Endodermal cell (in vitro differentiated cells): ENCODE data around the gene SND1. TPM values are rescaled to one million over a fixed set of nuclear protein-coding genes. Genes with fewer than 3 reads are reported as not detected.

Experiments used
- DNase-seq: peaks from one replicate; pipeline ENCODE4 v3.0.0-alpha.2; 2017
- H3K27ac ChIP-seq: 2 replicates; pipeline ENCODE4 v1.5.1; 2013; ENCODE audit warnings: mild to moderate bottlenecking, low read depth, low read length, moderate library complexity
- H3K27me3 ChIP-seq: 2 replicates; pipeline ENCODE4 v1.6.1; 2013; ENCODE audit warnings: mild to moderate bottlenecking, low read length, moderate library complexity; ENCODE audit not compliant: insufficient read depth, control insufficient read depth, poor library complexity, severe bottlenecking
- H3K36me3 ChIP-seq: 2 replicates; pipeline ENCODE4 v1.7.0; 2013; ENCODE audit warnings: mild to moderate bottlenecking, low read length, moderate library complexity; ENCODE audit not compliant: control insufficient read depth, insufficient read depth
- H3K4me1 ChIP-seq: one replicate; pipeline ENCODE4 v1.7.0; 2013; ENCODE audit warnings: low read length; ENCODE audit not compliant: control insufficient read depth, insufficient read depth
- H3K4me3 ChIP-seq: 2 replicates; pipeline ENCODE4 v1.5.1; 2013; ENCODE audit warnings: mild to moderate bottlenecking, low read length, moderate library complexity
- H3K9ac ChIP-seq: 2 replicates; pipeline ENCODE4 v1.6.1; 2013; ENCODE audit warnings: mild to moderate bottlenecking, low read length, moderate library complexity; ENCODE audit not compliant: poor library complexity, severe bottlenecking; ENCODE audit errors: extremely low read depth
- H3K9me3 ChIP-seq: 2 replicates; pipeline ENCODE4 v1.6.1; 2013; ENCODE audit warnings: mild to moderate bottlenecking, low read length, moderate library complexity; ENCODE audit not compliant: control insufficient read depth
- H3K27ac Mint-ChIP-seq: 2 replicates; pipeline ENCODE4 v1.8.0; 2020; ENCODE audit warnings: mixed read lengths
- H3K27me3 Mint-ChIP-seq: 2 replicates; pipeline ENCODE4 v1.8.0; 2021; ENCODE audit warnings: mild to moderate bottlenecking, mixed read lengths; ENCODE audit not compliant: insufficient read depth
- H3K36me3 Mint-ChIP-seq: 2 replicates; pipeline ENCODE4 v1.8.0; 2020; ENCODE audit warnings: low read depth, mixed read lengths
- H3K4me1 Mint-ChIP-seq: 2 replicates; pipeline ENCODE4 v1.8.0; 2020; ENCODE audit warnings: mixed read lengths
- H3K4me3 Mint-ChIP-seq: 2 replicates; pipeline ENCODE4 v1.8.0; 2020; ENCODE audit warnings: mild to moderate bottlenecking, moderate library complexity, mixed read lengths
- H3K9me3 Mint-ChIP-seq: 2 replicates; pipeline ENCODE4 v1.8.0; 2020; ENCODE audit warnings: mild to moderate bottlenecking, mixed read lengths
- WGBS, 2 experiments: methylation state at CpG; one replicate each; pipeline versions ENCODE4 v1.1.5 to v1.1.7; 2013; ENCODE audit warnings: missing lambda C conversion rate in 2 of 2, mixed read lengths in 1 of 2; ENCODE audit not compliant: insufficient coverage in 1 of 2, insufficient read length in 1 of 2; 5-methylcytosine and 5-hydroxymethylcytosine counted together
- total RNA-seq, 2 donors: library from RNA; stranded (reverse); fragmentation: NEBNext Ultra II Directional in 1 of 2; extraction: Animal tissue kit (Norgen Biotek cat#: 25700) in 1 of 2; gene quantifications; 2 replicates in 1 of 2; 3 replicates in 1 of 2; pipeline ENCODE4 v1.2.1, GENCODE V29; 2021
- TF ChIP-seq, protein P1 (sequence below): fragments of 200-600 bp; sonication (generic); conservative IDR thresholded peaks from 2 replicates; pipeline ENCODE4 v1.5.0; 2021; ENCODE audit warnings: antibody characterized with exemption, mild to moderate bottlenecking

Gene SND1
- total RNA-seq, 2 donors from 2014 or later, result 240 to 267 TPM

DNA sequence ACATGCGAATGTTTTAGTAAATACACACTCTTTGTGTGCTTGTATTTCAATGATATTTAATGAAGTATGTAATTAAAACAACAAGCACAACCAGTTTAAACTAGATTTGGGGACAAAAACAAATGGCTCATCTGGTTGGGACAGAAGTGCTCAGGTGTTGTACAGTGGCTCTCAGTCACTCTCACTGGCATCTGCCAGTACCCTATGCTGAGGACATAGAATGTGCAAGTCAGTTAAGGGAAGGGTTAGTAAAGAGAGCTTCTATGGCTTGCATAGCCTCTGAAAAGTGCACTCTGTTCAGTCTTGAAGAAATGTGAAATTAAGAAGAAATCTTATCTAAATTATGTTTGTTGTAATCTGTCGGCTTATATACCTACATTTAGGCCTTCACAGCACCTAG, 196.2 kb downstream of the SND1 start:
- Histone ChIP-seq H3K9me3 (no peaks in the 10 kb centered on the region), H3K36me3 (peaks cover 65% of the 10 kb centered on the region), H3K27me3 (no peaks in the 10 kb centered on the region), H3K4me3 (no peak overlapping the region), H3K9ac (no peak overlapping the region), H3K27ac (no peak overlapping the region), H3K4me1 (no peaks in the 10 kb centered on the region)
- Mint-ChIP-seq H3K4me3 (no peak overlapping the region), H3K27ac (no peak overlapping the region), H3K36me3 (peaks cover 33% of the 10 kb centered on the region), H3K4me1 (peaks cover 19% of the 10 kb centered on the region), H3K27me3 (no peaks in the 10 kb centered on the region), H3K9me3 (no peaks in the 10 kb centered on the region)
- WGBS, 2 experiments, result 100% methylated on average over 2 of the region's 2 CpGs; no CpG with 5 or more reads in 1 of the 2 experiments
- TF ChIP-seq, protein P1, sequence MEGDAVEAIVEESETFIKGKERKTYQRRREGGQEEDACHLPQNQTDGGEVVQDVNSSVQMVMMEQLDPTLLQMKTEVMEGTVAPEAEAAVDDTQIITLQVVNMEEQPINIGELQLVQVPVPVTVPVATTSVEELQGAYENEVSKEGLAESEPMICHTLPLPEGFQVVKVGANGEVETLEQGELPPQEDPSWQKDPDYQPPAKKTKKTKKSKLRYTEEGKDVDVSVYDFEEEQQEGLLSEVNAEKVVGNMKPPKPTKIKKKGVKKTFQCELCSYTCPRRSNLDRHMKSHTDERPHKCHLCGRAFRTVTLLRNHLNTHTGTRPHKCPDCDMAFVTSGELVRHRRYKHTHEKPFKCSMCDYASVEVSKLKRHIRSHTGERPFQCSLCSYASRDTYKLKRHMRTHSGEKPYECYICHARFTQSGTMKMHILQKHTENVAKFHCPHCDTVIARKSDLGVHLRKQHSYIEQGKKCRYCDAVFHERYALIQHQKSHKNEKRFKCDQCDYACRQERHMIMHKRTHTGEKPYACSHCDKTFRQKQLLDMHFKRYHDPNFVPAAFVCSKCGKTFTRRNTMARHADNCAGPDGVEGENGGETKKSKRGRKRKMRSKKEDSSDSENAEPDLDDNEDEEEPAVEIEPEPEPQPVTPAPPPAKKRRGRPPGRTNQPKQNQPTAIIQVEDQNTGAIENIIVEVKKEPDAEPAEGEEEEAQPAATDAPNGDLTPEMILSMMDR, result no peak
- no peak for DNase-seq

DNA sequence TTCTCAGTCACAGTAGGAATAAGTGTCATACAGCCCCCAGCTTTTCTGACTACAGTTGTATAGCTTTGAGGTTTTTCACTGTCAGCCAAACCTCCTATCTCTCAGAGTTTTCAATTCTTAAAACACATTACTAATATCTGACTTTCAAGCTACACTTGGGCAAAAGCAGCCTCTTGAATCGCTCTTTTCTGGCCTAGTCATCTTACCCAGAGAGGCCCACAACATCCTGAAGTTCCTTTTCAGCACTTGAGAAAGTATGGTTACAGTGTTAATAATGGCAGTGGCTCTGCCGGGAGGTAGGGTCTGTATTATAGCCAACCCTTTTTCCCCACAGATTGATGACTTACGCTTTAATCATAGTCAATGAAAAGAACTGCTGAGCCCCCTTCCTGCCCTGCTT, 198.2 kb downstream of the SND1 start:
- WGBS, 2 experiments, result 90 to 96% methylated on average over 2 to 3 of the region's 3 CpGs

DNA sequence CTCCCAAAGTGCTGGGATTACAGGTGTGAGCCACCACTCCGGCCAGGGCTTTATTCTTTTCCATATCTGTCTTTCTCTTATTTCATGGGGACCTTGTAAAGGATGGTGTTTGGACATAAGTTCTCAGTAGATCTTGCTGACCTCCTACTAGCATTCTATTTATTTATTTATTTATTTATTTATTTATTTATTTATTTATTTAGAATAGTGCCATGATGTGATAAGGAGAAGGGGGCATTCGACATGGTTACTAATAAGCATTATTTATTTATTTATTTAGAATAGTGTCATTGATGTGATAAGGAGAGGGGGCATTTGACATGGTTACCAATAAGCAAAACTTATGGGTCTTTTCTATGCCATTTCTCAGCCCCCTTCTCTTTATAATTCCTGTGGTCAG, 202.4 kb downstream of the SND1 start:
- TF ChIP-seq, protein P1, result no peak
- H3K4me3 ChIP-seq, result no peak overlapping the region
- no peaks in the 10 kb centered on the region for H3K4me1 ChIP-seq
- peaks cover 46% of the 10 kb centered on the region for H3K36me3 ChIP-seq
- no peaks in the 10 kb centered on the region for H3K9me3 Mint-ChIP-seq
- no peaks in the 10 kb centered on the region for H3K27me3 Mint-ChIP-seq
- no peak overlapping the region for H3K27ac ChIP-seq
- H3K9ac ChIP-seq, result no peak overlapping the region
- no peak overlapping the region for H3K4me3 Mint-ChIP-seq
- 70% methylated on average over 2 of the region's 2 CpGs; no CpG with 5 or more reads in 1 of the 2 experiments for WGBS, 2 experiments
- no peaks in the 10 kb centered on the region for H3K9me3 ChIP-seq
- H3K27ac Mint-ChIP-seq, result no peak overlapping the region
- DNase-seq, result no peak
- H3K36me3 Mint-ChIP-seq, result peaks cover 23% of the 10 kb centered on the region
- H3K4me1 Mint-ChIP-seq, result peaks cover 7% of the 10 kb centered on the region
- H3K27me3 ChIP-seq, result no peaks in the 10 kb centered on the region

More for the DNA sequence above, 198.2 kb downstream of the SND1 start:
- Mint-ChIP-seq H3K4me1 (peaks cover 19% of the 10 kb centered on the region), H3K27me3 (no peaks in the 10 kb centered on the region), H3K4me3 (no peak overlapping the region), H3K9me3 (no peaks in the 10 kb centered on the region), H3K36me3 (peaks cover 27% of the 10 kb centered on the region), H3K27ac (no peak overlapping the region)
- no peak overlapping the region for H3K27ac ChIP-seq
- no peak overlapping the region for H3K4me3 ChIP-seq
- no peak for DNase-seq
- no peak overlapping the region for H3K9ac ChIP-seq
- no peaks in the 10 kb centered on the region for H3K9me3 ChIP-seq
- no peaks in the 10 kb centered on the region for H3K27me3 ChIP-seq
- TF ChIP-seq, protein P1, result no peak
- peaks cover 49% of the 10 kb centered on the region for H3K36me3 ChIP-seq
- no peaks in the 10 kb centered on the region for H3K4me1 ChIP-seq
